SH-SY5Y (cell line): ENCODE measurements around the gene SMARCC1.

ENCODE experiments used
- GATA2 ChIP-seq: IDR thresholded peaks from 2 replicates; pipeline ENCODE4 v1.6.1; 2011; ENCODE audit warnings: mild to moderate bottlenecking, low read depth, low read length
- GATA3 ChIP-seq: IDR thresholded peaks from 2 replicates; pipeline ENCODE4 v1.6.1; 2011; ENCODE audit warnings: low read depth, mild to moderate bottlenecking, low read length, moderate library complexity

DNA sequence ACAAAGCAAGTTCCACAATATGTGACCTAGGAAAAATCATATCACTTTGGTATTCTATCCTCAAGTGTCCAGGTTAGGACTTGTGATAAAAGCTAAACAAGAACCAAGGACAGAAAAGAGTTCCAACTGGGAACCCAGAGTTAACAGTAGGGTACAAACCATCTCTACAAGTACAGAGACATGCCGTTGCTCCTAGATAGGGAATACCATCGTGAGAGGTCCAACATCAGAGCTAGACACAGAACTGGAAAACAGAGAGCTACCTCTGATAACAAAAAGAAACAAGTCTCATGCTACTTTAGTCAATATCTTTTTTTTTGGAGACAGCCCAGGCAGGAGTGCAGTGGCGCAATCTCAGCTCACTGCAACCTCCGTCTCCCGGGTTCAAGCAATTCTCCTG lies 37.8 kb downstream of the SMARCC1 start:
- TF ChIP-seq GATA2 (no peak), GATA3 (no peak)
